Spinal cord (tissue), 10 donors: ENCODE measurements around the gene KLK3. TPM values are rescaled to one million over a fixed set of nuclear protein-coding genes. Genes with fewer than 3 reads are reported as not detected.

ENCODE experiments used
- DNase-seq, 6 donors: peaks; one replicate each; pipeline versions ENCODE4 v3.0.0 to v3.0.0-alpha.2; 2013 to 2015; ENCODE audit warnings: low spot score in 6 of 6, low read depth in 4 of 6
- H3K27ac ChIP-seq: one replicate; pipeline ENCODE4 v1.5.1; 2013; ENCODE audit warnings: low read depth, low read length, control low read depth
- H3K27me3 ChIP-seq: one replicate; pipeline ENCODE4 v1.6.1; 2013; ENCODE audit warnings: low read length; ENCODE audit not compliant: control insufficient read depth, insufficient read depth
- H3K36me3 ChIP-seq: one replicate; pipeline ENCODE4 v1.6.1; 2013; ENCODE audit warnings: low read length; ENCODE audit not compliant: control insufficient read depth, insufficient read depth
- H3K4me1 ChIP-seq: one replicate; pipeline ENCODE4 v1.6.1; 2013; ENCODE audit warnings: low read length; ENCODE audit not compliant: control insufficient read depth, insufficient read depth
- H3K4me3 ChIP-seq: one replicate; pipeline ENCODE4 v1.5.1; 2013; ENCODE audit warnings: low read depth, low read length, control low read depth
- H3K9me3 ChIP-seq: one replicate; pipeline ENCODE4 v1.6.1; 2013; ENCODE audit warnings: low read length; ENCODE audit not compliant: control insufficient read depth, insufficient read depth
- WGBS: methylation state at CpG from one replicate; pipeline ENCODE4 v1.1.5; 2013; ENCODE audit warnings: missing lambda C conversion rate; ENCODE audit not compliant: insufficient coverage; 5-methylcytosine and 5-hydroxymethylcytosine counted together
- polyA plus RNA-seq, 2 donors: library from polyadenylated mRNA; unstranded; fragments of 120-200 nt; gene quantifications; one replicate each; pipeline ENCODE4 v1.2.1, GENCODE V29; 2013; ENCODE audit not compliant: insufficient read length in 2 of 2
- total RNA-seq, 2 donors: library from RNA; depleted of rRNA in 1 of 2; stranded (reverse); fragments of 120-200 nt in 1 of 2; fragments of >200 nt in 1 of 2; gene quantifications; one replicate each; pipeline versions ENCODE4 v1.2.3 to v1.2.4, GENCODE V29; 2013 to 2014
- donor health status: healthy.

The KLK3 gene
- total and polyA plus RNA-seq, 4 donors = not detected

- Histone ChIP-seq H3K27me3 (peaks cover 19% of the 10 kb centered on the region), H3K27ac (no peak overlapping the region), H3K9me3 (no peaks in the 10 kb centered on the region), H3K4me3 (no peak overlapping the region), H3K36me3 (no peaks in the 10 kb centered on the region), H3K4me1 (no peaks in the 10 kb centered on the region)
- DNase-seq = peak in 1 of 6 donors; percentile 18
- WGBS = 66% methylated on average over 6 of the region's 7 CpGs
Measured at GRCh38 chr19:50876456-50876855, 21.7 kb downstream of the KLK3 start.

GRCh38 chr19:50877338-50877737 is 22.6 kb downstream of the KLK3 start:
- H3K36me3 ChIP-seq = no peaks in the 10 kb centered on the region
- H3K27ac ChIP-seq = no peak overlapping the region
- H3K9me3 ChIP-seq = no peaks in the 10 kb centered on the region
- no peak for DNase-seq
- H3K27me3 ChIP-seq = peaks cover 19% of the 10 kb centered on the region
- WGBS = 39% methylated on average over 7 of the region's 8 CpGs
- H3K4me3 ChIP-seq = no peak overlapping the region
- no peaks in the 10 kb centered on the region for H3K4me1 ChIP-seq

GRCh38 chr19:50878851-50879250 is 24.1 kb downstream of the KLK3 start:
- H3K4me3 ChIP-seq = no peak overlapping the region
- H3K4me1 ChIP-seq = no peaks in the 10 kb centered on the region
- H3K27ac ChIP-seq = no peak overlapping the region
- 72% methylated on average over 4 of the region's 5 CpGs for WGBS
- DNase-seq = no peak
- no peaks in the 10 kb centered on the region for H3K9me3 ChIP-seq
- no peaks in the 10 kb centered on the region for H3K36me3 ChIP-seq
- H3K27me3 ChIP-seq = peaks cover 15% of the 10 kb centered on the region

- Histone ChIP-seq H3K4me1 (no peaks in the 10 kb centered on the region), H3K36me3 (no peaks in the 10 kb centered on the region), H3K9me3 (no peaks in the 10 kb centered on the region), H3K4me3 (no peak overlapping the region), H3K27me3 (peaks cover 4% of the 10 kb centered on the region), H3K27ac (no peak overlapping the region)
- WGBS = 81% methylated on average over 5 of the region's 5 CpGs
- no peak for DNase-seq
Measured at GRCh38 chr19:50880241-50880640, 25.5 kb downstream of the KLK3 start.

- WGBS = 100% methylated on average over 1 of the region's 3 CpGs
- Histone ChIP-seq H3K4me3 (no peak overlapping the region), H3K27me3 (no peaks in the 10 kb centered on the region), H3K27ac (no peak overlapping the region), H3K36me3 (no peaks in the 10 kb centered on the region), H3K4me1 (no peaks in the 10 kb centered on the region), H3K9me3 (no peaks in the 10 kb centered on the region)
- no peak for DNase-seq
Measured at GRCh38 chr19:50882188-50882587, 27.5 kb downstream of the KLK3 start.

- H3K27me3 ChIP-seq = peaks cover 11% of the 10 kb centered on the region
- no peak overlapping the region for H3K27ac ChIP-seq
- no peaks in the 10 kb centered on the region for H3K4me1 ChIP-seq
- no peak overlapping the region for H3K4me3 ChIP-seq
- no peaks in the 10 kb centered on the region for H3K9me3 ChIP-seq
- 59% methylated on average over 2 of the region's 3 CpGs for WGBS
- H3K36me3 ChIP-seq = no peaks in the 10 kb centered on the region
- DNase-seq = no peak
Measured at GRCh38 chr19:50889638-50890037, 34.9 kb downstream of the KLK3 start.

GRCh38 chr19:50890422-50891252 is 35.9 kb downstream of the KLK3 start:
- Histone ChIP-seq H3K27me3 (peaks cover 11% of the 10 kb centered on the region), H3K4me3 (no peak overlapping the region), H3K9me3 (no peaks in the 10 kb centered on the region), H3K27ac (no peak overlapping the region), H3K36me3 (no peaks in the 10 kb centered on the region), H3K4me1 (no peaks in the 10 kb centered on the region)
- WGBS = 11% methylated on average over 1 of the region's 5 CpGs
- DNase-seq = no peak

- no peaks in the 10 kb centered on the region for H3K36me3 ChIP-seq
- no peak overlapping the region for H3K27ac ChIP-seq
- no peak overlapping the region for H3K4me3 ChIP-seq
- H3K9me3 ChIP-seq = no peaks in the 10 kb centered on the region
- no peaks in the 10 kb centered on the region for H3K4me1 ChIP-seq
- WGBS = no CpG with 5 or more reads among the region's 5 CpGs
- DNase-seq = no peak
- peaks cover 11% of the 10 kb centered on the region for H3K27me3 ChIP-seq
Measured at GRCh38 chr19:50891253-50891625, 36.5 kb downstream of the KLK3 start.

GRCh38 chr19:50893047-50893736 is 38.5 kb downstream of the KLK3 start:
- Histone ChIP-seq H3K4me3 (no peak overlapping the region), H3K36me3 (no peaks in the 10 kb centered on the region), H3K9me3 (no peaks in the 10 kb centered on the region), H3K27me3 (peaks cover 5% of the 10 kb centered on the region), H3K27ac (no peak overlapping the region), H3K4me1 (no peaks in the 10 kb centered on the region)
- no peak for DNase-seq
- 86% methylated on average over 15 of the region's 18 CpGs for WGBS
